ENCODE results near the gene ZNF423.

ZNF423 gene

GRCh38 chr16:49733313-49734009 is 122.5 kb downstream of the ZNF423 start:
- Histone ChIP-seq H3K4me3 (ENCODE audit: low read length) (no peak overlapping the region), H3K36me3 (ENCODE audit: control insufficient read depth, insufficient read depth, low read length, severe bottlenecking) (peaks cover 16% of the 10 kb centered on the region), H3K27me3 (replicated peaks; ENCODE audit: control insufficient read depth, insufficient read depth, low read length) (no peaks in the 10 kb centered on the region), H3K4me1 (ENCODE audit: control insufficient read depth, insufficient read depth, low read length) (peaks cover 9% of the 10 kb centered on the region), H3K9ac (ENCODE audit: low read length) (no peak overlapping the region), H3K9me3 (ENCODE audit: control insufficient read depth, low read length) (peaks cover 14% of the 10 kb centered on the region)
- no peak for DNase-seq (ENCODE audit: low read depth)

GRCh38 chr16:49731911-49732310 is 124.0 kb downstream of the ZNF423 start:
- no peak for DNase-seq (ENCODE audit: low read depth)
- Histone ChIP-seq H3K4me3 (ENCODE audit: low read length) (no peak overlapping the region), H3K4me1 (ENCODE audit: control insufficient read depth, insufficient read depth, low read length) (peaks cover 9% of the 10 kb centered on the region), H3K27me3 (replicated peaks; ENCODE audit: control insufficient read depth, insufficient read depth, low read length) (no peaks in the 10 kb centered on the region), H3K9me3 (ENCODE audit: control insufficient read depth, low read length) (peaks cover 14% of the 10 kb centered on the region), H3K9ac (ENCODE audit: low read length) (no peak overlapping the region), H3K36me3 (ENCODE audit: control insufficient read depth, insufficient read depth, low read length, severe bottlenecking) (peaks cover 16% of the 10 kb centered on the region)

- no peak for DNase-seq (ENCODE audit: low read depth)
- Histone ChIP-seq H3K4me1 (ENCODE audit: control insufficient read depth, insufficient read depth, low read length) (peaks cover 9% of the 10 kb centered on the region), H3K4me3 (ENCODE audit: low read length) (no peak overlapping the region), H3K9me3 (ENCODE audit: control insufficient read depth, low read length) (peaks cover 14% of the 10 kb centered on the region), H3K27me3 (replicated peaks; ENCODE audit: control insufficient read depth, insufficient read depth, low read length) (no peaks in the 10 kb centered on the region), H3K36me3 (ENCODE audit: control insufficient read depth, insufficient read depth, low read length, severe bottlenecking) (peaks cover 16% of the 10 kb centered on the region), H3K9ac (ENCODE audit: low read length) (no peak overlapping the region)
Observed at GRCh38 chr16:49730772-49731171, 125.1 kb downstream of the ZNF423 start.

- Histone ChIP-seq H3K36me3 (ENCODE audit: control insufficient read depth, insufficient read depth, low read length, severe bottlenecking) (peaks cover 16% of the 10 kb centered on the region), H3K4me1 (ENCODE audit: control insufficient read depth, insufficient read depth, low read length) (no peaks in the 10 kb centered on the region)
- no peak for DNase-seq (ENCODE audit: low read depth)
Observed at GRCh38 chr16:49727611-49728010, 128.3 kb downstream of the ZNF423 start.

GRCh38 chr16:49726155-49726554 is 129.8 kb downstream of the ZNF423 start:
- Histone ChIP-seq H3K36me3 (ENCODE audit: control insufficient read depth, insufficient read depth, low read length, severe bottlenecking) (peaks cover 16% of the 10 kb centered on the region), H3K4me1 (ENCODE audit: control insufficient read depth, insufficient read depth, low read length) (no peaks in the 10 kb centered on the region), H3K27me3 (replicated peaks; ENCODE audit: control insufficient read depth, insufficient read depth, low read length) (no peaks in the 10 kb centered on the region), H3K9me3 (ENCODE audit: control insufficient read depth, low read length) (peaks cover 14% of the 10 kb centered on the region), H3K4me3 (ENCODE audit: low read length) (no peak overlapping the region), H3K9ac (ENCODE audit: low read length) (no peak overlapping the region)
- DNase-seq (ENCODE audit: low read depth) = no peak

More at GRCh38 chr16:49727611-49728010, 128.3 kb downstream of the ZNF423 start:
- H3K9me3 ChIP-seq (ENCODE audit: control insufficient read depth, low read length) = peaks cover 14% of the 10 kb centered on the region
- H3K4me3 ChIP-seq (ENCODE audit: low read length) = no peak overlapping the region
- H3K27me3 ChIP-seq (replicated peaks; ENCODE audit: control insufficient read depth, insufficient read depth, low read length) = no peaks in the 10 kb centered on the region
- H3K9ac ChIP-seq (ENCODE audit: low read length) = no peak overlapping the region

- Histone ChIP-seq H3K9ac (ENCODE audit: low read length) (no peak overlapping the region), H3K4me3 (ENCODE audit: low read length) (no peak overlapping the region), H3K36me3 (ENCODE audit: control insufficient read depth, insufficient read depth, low read length, severe bottlenecking) (peaks cover 14% of the 10 kb centered on the region), H3K9me3 (ENCODE audit: control insufficient read depth, low read length) (peaks cover 14% of the 10 kb centered on the region), H3K4me1 (ENCODE audit: control insufficient read depth, insufficient read depth, low read length) (no peaks in the 10 kb centered on the region), H3K27me3 (replicated peaks; ENCODE audit: control insufficient read depth, insufficient read depth, low read length) (no peaks in the 10 kb centered on the region)
- no peak for DNase-seq (ENCODE audit: low read depth)
Observed at GRCh38 chr16:49725651-49726050, 130.3 kb downstream of the ZNF423 start.

- no peak for DNase-seq (ENCODE audit: low read depth)
- Histone ChIP-seq H3K36me3 (ENCODE audit: control insufficient read depth, insufficient read depth, low read length, severe bottlenecking) (peaks cover 5% of the 10 kb centered on the region), H3K27me3 (replicated peaks; ENCODE audit: control insufficient read depth, insufficient read depth, low read length) (no peaks in the 10 kb centered on the region), H3K4me1 (ENCODE audit: control insufficient read depth, insufficient read depth, low read length) (no peaks in the 10 kb centered on the region), H3K4me3 (ENCODE audit: low read length) (no peak overlapping the region), H3K9ac (ENCODE audit: low read length) (no peak overlapping the region), H3K9me3 (ENCODE audit: control insufficient read depth, low read length) (peaks cover 8% of the 10 kb centered on the region)
Observed at GRCh38 chr16:49724774-49725173, 131.1 kb downstream of the ZNF423 start.

GRCh38 chr16:49723310-49723709 is 132.6 kb downstream of the ZNF423 start:
- H3K9ac ChIP-seq (ENCODE audit: low read length) = no peak overlapping the region
- no peak for DNase-seq (ENCODE audit: low read depth)
- H3K36me3 ChIP-seq (ENCODE audit: control insufficient read depth, insufficient read depth, low read length, severe bottlenecking) = no peaks in the 10 kb centered on the region
- H3K4me3 ChIP-seq (ENCODE audit: low read length) = no peak overlapping the region
- no peaks in the 10 kb centered on the region for H3K4me1 ChIP-seq (ENCODE audit: control insufficient read depth, insufficient read depth, low read length)
- no peaks in the 10 kb centered on the region for H3K9me3 ChIP-seq (ENCODE audit: control insufficient read depth, low read length)
- H3K27me3 ChIP-seq (replicated peaks; ENCODE audit: control insufficient read depth, insufficient read depth, low read length) = no peaks in the 10 kb centered on the region

GRCh38 chr16:49720225-49720624 is 135.7 kb downstream of the ZNF423 start:
- no peaks in the 10 kb centered on the region for H3K36me3 ChIP-seq (ENCODE audit: control insufficient read depth, insufficient read depth, low read length, severe bottlenecking)

GRCh38 chr16:49717689-49718088 is 138.2 kb downstream of the ZNF423 start:
- Histone ChIP-seq H3K9ac (ENCODE audit: low read length) (no peak overlapping the region), H3K36me3 (ENCODE audit: control insufficient read depth, insufficient read depth, low read length, severe bottlenecking) (no peaks in the 10 kb centered on the region), H3K4me1 (ENCODE audit: control insufficient read depth, insufficient read depth, low read length) (no peaks in the 10 kb centered on the region), H3K4me3 (ENCODE audit: low read length) (no peak overlapping the region), H3K9me3 (ENCODE audit: control insufficient read depth, low read length) (no peaks in the 10 kb centered on the region), H3K27me3 (replicated peaks; ENCODE audit: control insufficient read depth, insufficient read depth, low read length) (no peaks in the 10 kb centered on the region)
- DNase-seq (ENCODE audit: low read depth) = no peak

More at GRCh38 chr16:49720225-49720624, 135.7 kb downstream of the ZNF423 start:
- no peaks in the 10 kb centered on the region for H3K27me3 ChIP-seq (replicated peaks; ENCODE audit: control insufficient read depth, insufficient read depth, low read length)
- no peaks in the 10 kb centered on the region for H3K4me1 ChIP-seq (ENCODE audit: control insufficient read depth, insufficient read depth, low read length)
- H3K9ac ChIP-seq (ENCODE audit: low read length) = no peak overlapping the region
- no peak for DNase-seq (ENCODE audit: low read depth)
- H3K4me3 ChIP-seq (ENCODE audit: low read length) = no peak overlapping the region
- no peaks in the 10 kb centered on the region for H3K9me3 ChIP-seq (ENCODE audit: control insufficient read depth, low read length)

GRCh38 chr16:49716339-49716934 is 139.5 kb downstream of the ZNF423 start:
- no peak overlapping the region for H3K9ac ChIP-seq (ENCODE audit: low read length)
- no peaks in the 10 kb centered on the region for H3K4me1 ChIP-seq (ENCODE audit: control insufficient read depth, insufficient read depth, low read length)
- H3K36me3 ChIP-seq (ENCODE audit: control insufficient read depth, insufficient read depth, low read length, severe bottlenecking) = no peaks in the 10 kb centered on the region
- H3K4me3 ChIP-seq (ENCODE audit: low read length) = no peak overlapping the region
- no peaks in the 10 kb centered on the region for H3K9me3 ChIP-seq (ENCODE audit: control insufficient read depth, low read length)
- no peak for DNase-seq (ENCODE audit: low read depth)
- H3K27me3 ChIP-seq (replicated peaks; ENCODE audit: control insufficient read depth, insufficient read depth, low read length) = no peaks in the 10 kb centered on the region
